HS-27A (cell line): ENCODE measurements around the gene DOK7.

Source experiments
- DNase-seq: peaks from one replicate; pipeline ENCODE4 v3.0.0-alpha.2; 2012; ENCODE audit warnings: low read depth, missing footprints

DOK7 gene, protein sequence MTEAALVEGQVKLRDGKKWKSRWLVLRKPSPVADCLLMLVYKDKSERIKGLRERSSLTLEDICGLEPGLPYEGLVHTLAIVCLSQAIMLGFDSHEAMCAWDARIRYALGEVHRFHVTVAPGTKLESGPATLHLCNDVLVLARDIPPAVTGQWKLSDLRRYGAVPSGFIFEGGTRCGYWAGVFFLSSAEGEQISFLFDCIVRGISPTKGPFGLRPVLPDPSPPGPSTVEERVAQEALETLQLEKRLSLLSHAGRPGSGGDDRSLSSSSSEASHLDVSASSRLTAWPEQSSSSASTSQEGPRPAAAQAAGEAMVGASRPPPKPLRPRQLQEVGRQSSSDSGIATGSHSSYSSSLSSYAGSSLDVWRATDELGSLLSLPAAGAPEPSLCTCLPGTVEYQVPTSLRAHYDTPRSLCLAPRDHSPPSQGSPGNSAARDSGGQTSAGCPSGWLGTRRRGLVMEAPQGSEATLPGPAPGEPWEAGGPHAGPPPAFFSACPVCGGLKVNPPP

DNA sequence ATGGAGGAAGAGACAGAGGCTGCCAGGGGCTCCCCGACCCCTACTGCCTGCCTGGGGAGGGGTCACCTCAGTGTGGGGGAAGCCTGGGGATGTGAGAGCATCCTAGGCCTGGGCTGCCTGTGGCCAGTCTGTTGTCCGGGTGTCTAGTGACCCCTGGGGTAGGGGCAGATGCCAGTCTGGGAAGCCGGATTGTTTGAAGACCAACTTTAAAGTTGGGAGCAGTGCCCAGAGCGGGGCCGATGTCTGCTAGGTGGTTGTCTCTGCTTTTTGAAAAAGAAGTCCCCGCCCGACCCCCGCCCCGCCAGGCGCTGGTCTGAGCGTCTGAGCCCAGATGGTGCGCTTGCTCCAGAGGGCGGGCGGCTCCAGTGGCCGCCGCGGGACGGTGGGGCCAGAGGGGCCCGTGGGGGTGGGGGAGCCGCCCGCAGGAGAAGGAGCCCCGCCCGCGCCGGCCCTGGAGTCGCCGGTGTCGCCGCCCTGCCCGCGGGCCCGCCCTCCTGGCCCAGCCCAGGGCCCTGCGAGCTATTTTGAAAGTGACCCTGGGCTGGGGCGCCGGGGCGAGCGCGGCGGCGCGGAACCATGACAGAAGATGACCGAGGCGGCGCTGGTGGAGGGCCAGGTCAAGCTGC, at the start of gene DOK7:
Gene DOK7 (plus strand): TSS at position 517 of the 626 bp plus-strand sequence. CDS start 70 bp downstream, at position 587.
- no peak for DNase-seq

DNA sequence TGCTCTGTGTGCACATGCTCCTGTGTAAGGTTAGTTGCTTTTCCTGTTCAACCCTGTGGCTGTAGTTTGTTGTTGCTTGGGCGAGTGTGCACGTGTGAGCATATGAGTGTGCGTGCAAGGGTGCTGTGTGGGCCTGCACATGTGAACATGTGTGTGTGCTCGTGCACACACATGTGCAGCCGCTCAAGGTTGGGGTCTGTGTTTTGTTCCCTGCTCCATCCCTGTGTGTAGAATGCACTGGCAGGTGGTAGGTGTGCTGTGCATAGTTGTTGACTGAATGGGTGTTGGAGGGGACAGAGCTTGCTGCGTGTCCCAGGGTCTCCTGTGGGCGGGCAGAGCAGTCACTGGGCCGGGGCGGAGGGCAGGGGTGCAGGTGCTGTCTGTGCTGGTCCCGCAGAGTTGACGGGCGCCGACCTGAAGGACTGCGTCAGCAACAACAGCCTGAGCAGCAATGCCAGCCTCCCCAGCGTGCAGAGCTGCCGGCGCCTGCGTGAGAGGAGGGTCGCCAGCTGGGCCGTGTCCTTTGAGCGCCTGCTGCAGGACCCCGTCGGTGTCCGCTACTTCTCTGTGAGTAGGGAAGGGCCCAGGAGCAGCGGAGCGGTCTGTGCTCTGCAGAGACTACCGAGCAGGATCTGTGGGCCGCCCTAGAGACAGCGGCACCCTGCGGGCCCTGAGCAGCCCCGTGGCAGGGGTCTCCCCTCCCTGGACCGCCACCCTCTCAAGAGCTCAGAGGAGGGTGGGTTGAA, 49.3 kb upstream of the DOK7 start:
- DNase-seq, result no peak

DNA sequence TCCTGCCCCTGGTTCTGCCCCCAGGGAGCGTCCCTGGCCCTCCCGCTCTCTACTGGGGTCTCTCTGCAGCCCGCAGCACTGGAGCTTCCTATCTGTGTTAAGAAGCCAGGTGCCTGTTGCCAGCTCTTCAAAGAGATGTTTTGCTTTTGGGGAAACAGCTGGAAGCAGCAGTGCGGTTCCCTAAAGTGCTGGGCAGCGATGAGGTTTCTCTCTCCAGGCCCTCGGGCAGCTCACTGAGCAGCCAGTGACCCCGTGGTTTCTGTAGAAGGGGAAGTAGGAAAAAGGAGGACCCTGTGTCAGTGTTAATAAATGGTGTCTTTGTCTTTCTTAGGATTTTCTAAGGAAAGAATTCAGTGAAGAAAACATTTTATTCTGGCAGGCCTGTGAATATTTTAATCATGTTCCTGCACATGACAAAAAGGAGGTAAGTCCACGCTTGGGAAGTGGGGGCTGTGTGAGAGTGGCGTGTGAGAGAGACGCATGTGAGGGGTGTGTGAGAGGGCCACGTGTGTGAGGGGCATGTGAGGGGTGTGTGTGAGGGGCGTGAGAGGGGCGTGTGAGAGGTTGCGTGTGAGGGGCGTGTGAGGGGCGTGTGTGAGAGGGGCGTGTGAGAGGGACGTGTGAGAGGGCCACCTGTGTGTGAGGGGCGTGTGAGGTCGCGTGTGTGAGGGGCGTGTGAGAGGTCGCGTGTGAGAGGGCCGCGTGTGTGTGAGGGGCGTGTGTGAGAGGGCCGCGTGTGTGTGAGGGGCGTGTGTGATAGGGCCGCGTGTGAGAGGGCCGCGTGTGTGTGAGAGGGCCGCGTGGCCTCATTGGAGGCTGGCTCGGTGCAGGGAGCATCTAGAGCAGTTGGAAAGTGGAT, 48.5 kb upstream of the DOK7 start:
- DNase-seq, result no peak

DNA sequence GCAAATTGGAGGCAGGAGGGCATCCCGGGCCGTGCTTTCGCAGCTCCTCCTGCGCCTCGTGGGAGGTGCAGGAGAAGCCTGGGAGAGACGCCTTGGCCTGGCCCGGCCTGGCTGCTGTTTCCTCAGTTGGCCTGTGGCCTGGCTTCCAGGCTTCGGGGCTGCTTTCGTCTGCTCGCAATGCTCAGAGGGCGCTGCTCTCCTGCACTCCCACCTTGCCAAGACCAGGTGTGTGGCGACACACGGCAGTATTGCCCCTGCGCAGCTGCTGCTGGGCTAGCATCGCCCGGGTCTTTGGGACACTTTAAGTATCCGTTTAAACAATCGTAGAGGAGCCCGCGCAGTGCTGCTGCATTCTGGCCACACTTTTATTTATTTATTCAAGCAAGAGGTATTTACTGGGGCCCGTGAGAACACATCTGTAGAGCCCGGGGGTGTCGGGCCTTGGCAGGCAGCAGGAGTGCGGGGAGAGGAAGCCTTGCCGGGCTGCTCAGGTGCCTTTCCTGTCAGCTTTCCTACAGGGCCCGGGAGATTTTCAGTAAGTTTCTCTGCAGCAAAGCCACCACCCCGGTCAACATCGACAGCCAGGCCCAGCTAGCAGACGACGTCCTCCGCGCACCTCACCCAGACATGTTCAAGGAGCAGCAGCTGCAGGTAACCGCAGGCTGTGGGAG, 47.5 kb upstream of the DOK7 start:
- DNase-seq, result no peak

DNA sequence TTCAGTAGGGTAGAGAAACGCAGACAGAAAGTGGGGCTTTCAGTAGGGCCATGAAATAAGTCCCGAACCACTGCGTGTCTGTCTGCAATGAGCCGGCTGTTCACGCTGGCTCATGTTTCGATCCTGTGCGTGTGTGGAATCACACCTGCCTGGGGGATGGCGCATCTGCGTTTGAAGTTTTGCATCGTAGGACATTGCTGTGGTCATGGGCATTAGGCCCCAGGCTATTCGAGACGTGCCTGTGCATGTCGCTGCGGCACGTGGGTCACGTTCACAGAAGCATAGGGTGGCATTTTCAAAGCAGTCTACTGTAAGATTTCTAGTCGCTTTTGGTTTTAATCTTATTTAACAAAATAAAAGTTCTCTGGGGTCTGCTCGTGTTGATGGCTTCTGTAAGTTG, 46.8 kb upstream of the DOK7 start:
- DNase-seq, result no peak

DNA sequence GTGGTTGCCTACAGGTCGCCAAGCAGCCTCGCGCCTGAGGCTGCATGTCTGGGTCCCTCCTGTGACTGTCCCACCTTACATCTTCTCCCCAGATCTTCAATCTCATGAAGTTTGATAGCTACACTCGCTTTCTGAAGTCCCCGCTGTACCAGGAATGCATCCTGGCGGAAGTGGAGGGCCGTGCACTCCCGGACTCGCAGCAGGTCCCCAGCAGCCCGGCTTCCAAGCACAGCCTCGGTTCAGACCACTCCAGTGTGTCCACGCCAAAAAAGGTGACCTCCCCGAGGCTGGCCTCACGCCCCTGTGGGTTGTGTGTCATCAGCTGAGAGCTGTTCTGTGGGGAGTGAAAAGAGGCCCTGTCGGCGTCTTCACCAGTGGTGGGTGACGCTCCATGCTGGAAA, 46.3 kb upstream of the DOK7 start:
- DNase-seq, result no peak

DNA sequence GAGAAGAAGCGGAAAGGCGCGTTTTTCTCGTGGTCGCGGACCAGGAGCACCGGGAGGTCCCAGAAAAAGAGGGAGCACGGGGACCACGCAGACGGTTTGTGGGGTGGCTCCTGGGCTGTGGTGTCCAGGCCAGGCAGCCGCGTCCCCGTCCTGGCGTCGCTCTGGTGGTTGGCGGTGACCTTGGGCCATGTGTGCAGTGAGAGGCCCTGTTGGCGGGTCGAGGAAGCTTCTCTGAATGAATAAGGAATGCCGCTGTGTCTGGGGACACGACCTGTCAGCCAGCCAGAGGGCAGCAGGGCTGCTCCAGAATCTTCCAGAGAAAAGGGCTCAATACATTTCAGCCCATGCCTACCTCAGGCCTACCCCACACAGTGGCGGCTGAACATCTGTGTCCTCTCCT, 45.7 kb upstream of the DOK7 start:
- DNase-seq, result no peak

DNA sequence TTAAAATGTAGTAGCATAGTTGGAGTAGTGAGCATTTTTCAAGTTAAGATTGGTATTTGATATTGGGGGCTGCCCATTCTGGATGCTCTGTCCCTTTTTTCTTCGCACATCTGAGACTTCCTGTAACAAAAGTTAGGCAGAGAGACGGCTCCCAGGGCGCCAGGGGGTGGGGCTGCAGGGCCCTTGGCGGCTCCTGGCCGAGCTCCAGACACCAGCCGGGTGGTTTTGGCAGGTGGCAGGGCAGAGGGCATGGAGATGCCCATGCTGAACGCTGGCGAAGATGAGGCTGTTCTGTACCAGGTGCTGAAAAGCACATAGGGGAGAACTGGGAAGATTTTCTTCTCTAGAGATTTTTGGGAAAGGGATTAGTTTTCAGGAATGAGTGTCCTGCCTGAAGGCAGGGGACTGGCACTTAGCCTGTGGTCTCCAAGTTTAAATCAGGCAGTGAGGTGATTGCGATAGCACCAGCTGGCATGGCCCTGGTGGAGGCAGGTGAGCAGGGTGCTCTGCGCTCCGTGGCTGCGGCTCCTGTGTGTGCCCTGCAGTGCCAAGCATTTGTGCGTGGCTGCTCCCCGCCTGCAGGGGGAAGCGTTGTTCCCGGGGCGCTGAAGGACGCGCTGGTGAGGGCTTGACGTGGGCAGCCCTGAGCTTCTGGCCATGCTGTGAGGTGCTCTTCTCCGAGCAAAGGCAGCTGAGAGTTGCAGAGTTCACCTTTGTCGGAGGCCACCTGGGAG, 44.9 kb upstream of the DOK7 start:
- no peak for DNase-seq

DNA sequence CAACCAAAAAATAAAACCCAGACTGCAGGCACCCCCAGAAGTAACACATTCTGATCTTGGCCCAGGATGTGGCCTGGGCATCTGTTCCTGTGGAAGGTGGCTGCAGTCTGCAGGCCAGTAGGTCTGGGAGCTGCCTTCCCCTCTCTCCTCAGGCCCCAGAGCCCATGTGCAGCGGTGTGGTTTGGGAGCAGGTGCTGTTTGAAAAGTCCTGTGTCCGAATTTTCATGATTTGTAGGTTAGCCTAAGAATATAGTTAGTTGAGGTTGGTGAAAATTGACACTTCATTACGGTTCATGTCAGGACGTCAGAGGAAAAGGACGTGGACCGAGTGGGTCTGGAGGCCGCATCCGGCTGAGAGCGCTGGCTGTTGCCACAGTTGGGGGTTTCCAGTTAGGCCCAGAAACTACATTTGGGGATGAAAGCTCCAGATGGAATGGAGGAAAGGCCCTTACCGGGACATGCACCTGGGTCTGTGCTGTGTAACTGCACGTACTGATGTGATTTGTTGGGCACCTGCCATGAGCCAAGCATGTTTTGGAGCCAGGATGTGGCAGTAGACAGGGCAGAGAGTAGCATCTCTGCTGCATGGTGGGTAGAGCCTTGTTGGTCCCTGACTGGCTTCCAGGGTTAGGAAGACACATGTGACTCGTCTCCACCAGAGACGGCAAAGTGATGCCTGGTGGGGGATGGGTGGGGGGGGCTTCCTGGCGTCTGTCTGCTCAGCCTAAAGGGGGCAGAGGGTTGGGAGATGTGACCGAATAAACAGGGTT, 43.1 kb upstream of the DOK7 start:
- no peak for DNase-seq

DNA sequence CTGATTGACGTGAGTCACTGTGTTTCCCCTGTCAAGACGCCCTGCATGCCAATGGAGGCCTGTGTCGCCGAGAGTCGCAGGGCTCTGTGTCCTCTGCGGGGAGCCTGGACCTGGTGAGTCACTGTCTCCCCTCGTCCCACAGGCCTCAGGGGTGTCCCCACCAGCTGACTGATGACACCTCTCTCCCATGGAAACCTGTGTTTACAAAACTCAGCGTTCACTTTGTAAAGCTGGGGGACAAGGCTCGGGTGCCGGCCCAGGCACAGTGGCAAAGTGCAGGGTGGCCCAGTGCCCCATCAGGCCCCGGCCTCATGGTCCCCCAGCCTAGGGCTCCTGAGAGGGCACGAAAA, 42.5 kb upstream of the DOK7 start:
- DNase-seq, result no peak

DNA sequence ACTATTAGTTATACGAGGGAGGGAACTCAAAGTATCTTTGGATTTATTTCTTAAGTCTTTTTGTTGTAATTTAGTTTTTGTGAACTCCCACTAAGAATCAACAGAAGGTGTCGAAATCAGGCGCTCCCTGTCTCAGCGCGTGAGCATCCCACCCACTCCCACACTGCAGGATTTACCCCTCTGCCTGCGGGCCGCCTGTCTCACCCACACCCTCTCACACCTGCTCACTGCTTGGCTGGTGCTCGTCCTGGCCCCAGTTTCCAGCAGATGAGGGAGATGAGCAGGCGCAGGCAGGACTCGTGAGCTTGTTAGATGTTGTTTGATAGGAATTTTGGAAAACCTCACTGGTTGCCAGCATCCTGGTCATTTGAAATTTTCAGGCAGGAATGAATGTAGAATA, 42.1 kb upstream of the DOK7 start:
- DNase-seq, result no peak

DNA sequence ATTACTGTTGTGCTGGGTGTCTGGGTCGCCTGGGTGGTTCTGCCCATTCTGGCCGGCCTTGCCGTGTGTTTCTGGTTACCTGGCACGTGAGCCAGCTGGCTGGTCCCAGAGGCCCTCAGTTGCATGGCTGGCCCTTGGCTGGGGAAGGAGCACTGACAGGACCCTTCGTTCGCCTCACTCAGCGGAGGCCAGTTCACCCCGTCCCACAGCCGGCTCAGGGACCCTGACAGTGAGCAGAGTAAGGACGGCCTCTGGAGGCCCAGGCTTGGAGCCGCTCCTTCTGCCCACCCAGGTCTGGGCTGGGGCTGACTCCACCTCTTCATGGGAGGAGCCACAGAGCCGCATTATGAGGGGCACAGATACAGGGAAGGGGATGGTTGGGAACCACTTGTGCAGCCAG, 41.6 kb upstream of the DOK7 start:
- DNase-seq, result no peak

DNA sequence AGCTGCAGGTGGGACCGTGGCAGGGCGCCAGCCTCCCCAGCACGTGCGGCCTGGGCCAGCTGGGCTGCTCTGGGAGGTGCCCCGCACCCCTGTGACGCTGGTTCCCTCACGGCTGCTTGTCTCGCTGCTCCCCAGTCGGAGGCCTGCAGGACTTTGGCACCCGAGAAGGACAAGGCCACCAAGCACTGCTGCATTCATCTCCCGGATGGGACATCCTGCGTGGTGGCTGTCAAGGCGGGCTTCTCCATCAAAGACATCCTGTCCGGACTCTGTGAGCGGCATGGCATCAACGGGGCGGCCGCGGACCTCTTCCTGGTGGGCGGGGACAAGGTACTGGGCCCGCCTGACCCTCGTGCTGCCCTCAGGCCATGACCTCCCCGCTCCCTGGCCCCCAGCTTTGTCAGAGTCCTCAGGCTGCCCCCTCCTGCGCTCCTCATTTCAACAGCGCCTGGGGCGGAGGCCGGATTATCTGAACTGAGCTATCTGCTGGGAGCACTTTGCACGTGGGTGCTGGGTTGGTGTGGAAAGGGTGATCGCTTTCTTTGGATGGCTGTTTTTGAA, 40.8 kb upstream of the DOK7 start:
- DNase-seq, result no peak

DNA sequence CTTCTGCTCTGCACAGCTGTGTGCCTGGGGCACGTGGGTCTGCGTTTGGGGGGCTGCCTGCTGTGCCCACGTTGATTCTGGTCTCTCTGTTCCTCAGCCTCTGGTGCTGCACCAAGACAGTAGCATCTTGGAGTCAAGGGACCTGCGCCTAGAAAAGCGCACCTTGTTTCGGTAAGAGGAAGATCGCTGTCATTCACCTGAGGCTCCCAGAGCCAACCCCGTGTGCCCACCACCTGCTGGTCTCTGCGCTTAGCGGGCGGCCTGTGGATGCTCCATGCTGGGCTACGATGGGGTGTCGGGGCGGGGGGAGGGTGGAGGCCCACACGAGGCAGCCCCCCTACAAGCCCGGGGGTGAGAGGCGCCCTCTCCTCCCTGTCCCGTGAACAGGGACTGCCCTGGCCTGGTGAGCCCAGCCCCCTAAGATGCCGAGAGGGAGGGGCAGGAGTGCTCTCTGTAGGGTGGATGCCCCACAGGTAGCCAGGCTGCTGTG, 40.3 kb upstream of the DOK7 start:
- DNase-seq, result no peak

DNA sequence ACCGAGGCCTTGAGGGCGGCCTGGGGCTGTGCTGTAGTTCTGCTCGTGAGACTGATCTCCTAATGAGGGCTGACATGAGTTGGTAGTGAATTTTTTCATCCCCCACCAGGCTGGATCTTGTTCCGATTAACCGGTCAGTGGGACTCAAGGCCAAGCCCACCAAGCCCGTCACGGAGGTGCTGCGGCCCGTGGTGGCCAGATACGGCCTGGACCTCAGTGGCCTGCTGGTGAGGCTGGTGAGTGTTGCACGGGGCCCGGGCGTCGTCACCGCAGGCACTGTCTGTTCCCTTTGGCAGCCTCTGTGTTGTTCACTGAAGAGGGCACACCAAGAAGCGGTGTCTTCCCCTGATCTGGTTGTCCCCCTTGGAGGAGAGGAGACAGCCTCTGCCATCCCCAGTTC, 39.7 kb upstream of the DOK7 start:
- DNase-seq, result no peak

DNA sequence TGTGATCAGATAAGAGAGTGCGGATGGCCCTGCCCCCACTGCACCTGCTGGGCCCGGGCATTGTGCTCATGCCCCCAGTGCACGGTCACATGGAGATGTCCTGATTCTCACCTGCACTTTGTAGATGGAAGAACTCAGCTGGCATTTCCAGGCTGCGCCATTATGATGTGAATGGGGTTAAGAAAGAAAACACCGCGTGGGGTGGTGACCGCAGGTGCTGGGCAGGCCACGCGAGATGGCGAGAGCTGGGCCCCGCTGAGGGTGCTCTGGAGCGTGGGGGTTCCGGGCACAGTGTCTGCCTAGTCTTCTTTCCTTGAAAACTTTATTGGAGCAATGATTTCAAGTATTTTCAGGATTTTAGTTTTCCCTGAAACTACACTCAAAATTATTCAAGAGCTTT, 39.2 kb upstream of the DOK7 start:
- DNase-seq, result no peak

DNA sequence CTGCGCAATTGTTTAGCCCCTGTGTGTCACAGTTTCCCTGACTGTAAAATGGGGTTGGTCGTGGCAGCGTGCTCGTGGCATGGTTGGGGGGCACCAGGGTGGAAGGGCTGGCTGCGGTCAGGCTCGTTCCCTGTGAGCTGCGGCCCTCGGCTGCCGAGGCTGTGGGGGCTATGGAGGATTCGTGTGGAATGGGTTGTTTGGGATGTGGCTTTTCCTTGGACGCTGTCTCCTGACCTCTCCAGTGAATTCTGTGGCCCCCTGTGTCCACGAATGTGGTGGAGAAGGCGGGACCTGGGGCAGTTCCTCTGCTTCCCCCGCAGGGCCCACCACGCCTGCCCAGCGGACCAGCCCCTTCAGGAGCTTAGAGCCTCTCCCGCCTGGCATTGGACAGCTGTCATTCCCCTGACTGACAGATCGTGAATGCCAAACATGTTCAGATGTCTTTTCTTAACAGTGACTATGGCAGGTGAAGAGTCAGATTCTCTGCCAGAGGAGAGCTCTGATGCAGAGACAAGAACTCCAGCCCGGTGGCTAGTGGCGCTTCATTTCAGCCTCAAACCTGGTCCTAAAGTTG, 38.5 kb upstream of the DOK7 start:
- DNase-seq, result no peak

DNA sequence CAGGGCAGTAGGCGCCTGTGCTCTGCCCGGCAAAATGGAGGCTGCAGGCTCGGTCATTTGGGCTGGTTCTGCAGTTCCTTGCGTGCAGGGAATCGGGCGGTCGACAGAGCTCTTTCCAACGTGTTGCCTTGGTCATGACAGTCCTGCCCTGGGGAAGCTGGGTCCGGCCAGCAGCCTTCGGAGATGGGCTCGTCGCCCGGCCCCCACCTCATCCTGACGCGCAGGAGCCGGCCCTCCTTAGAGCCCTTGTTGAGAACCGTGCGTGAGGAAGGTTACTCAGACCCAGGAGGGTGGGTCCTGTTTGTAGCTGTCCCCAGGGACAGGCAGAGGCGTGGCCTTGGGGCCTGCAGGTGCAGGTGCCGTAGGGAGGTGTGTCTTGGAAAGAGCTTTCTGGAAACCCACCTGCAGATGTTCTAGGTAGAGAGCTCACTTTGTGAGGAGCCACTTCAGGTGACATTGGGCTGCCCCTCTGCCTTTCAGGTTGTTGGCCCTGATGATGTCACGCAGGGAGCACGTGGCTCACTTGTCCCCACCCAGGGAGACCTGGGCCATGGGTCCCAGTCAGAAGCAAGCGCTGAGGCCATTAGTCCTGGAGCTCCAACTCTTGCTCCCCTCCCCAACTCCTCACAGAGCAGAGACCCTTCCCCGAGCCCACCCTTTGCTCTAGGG, 36.5 kb upstream of the DOK7 start:
- DNase-seq, result no peak

DNA sequence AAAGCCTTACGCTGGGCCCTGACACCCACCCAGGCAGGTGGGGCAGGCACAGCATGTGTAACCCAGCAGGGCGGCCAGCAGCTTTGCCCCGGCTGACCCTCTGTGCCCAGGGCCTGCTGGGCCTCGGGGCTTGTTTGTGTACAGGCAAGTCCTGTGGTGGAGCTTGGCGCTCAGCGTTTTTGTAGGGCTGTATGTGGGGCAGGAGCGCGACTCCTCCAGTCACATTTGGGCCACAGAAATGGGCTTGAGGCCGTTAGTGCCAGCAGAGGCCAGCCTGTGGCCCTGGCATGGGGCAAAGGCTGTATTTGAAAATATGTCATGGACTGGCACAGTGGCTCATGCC, 36.0 kb upstream of the DOK7 start:
- DNase-seq, result no peak
